ENCODE results near the gene ARID3C. TPM values are rescaled to one million over a fixed set of nuclear protein-coding genes. Genes with fewer than 3 reads are reported as not detected.

Gene ARID3C
- total RNA-seq, 2 experiments from 2014 or later: 0.25 to 0.34 TPM

DNA sequence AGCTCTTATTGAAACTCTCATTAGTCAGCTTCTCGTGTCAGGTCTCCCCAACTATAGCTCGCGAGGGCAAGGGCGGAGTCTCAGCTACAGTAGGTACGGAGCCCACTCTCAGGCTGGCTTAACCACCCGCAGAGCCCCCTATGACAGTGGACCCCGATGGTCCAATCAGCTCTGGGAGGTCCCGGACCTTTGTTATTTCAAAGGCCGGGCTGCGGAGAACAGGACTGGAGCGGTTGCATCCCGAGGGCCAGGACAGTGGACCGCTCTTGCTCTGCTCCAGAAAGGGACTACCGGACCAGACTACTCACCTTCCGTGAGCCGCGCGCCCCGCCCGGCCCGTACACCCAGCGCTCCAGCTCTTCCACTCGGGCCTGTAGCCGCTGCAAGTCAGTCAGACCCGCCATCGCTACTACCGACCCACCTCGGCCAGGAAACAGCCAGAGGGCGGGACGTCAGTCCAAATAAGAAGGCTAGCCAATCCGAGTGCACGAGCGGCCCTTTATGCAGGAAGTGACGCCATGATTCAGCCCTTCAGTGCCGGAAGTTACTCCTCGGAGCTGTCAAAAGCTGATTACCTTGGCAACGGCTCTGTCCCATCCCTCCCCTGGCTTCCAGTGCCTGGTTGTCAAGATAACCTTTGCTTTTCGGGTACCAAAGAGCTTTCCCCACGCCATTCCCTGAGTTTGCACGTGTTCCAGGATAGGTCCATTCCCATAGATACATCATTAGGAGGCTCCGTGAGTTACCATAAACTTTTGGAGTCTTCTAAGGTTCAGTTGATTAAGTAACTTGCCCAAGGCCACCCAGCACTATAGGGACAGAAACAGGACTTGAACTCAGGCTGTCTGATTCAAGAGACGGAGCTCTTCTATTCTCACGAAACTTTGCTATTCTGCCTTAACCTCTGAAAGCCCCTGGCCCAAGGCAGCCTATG, 8.5 kb downstream of the ARID3C start, which contains the start of gene DCTN3:
DCTN3 (minus strand) TSS at position 435 of the 934 bp plus-strand sequence; CDS start at position 404, 31 bp downstream.
- peaks cover 36% of the 10 kb centered on the region for H3K4me1 ChIP-seq (ENCODE audit: insufficient read depth, low read length)
- peak within 1 kb of the TSS; percentile 86 for H3K4me3 ChIP-seq (ENCODE audit: low read length)
- peaks cover 39% of the 10 kb centered on the region for H3K36me3 Mint-ChIP-seq (ENCODE audit: low read depth)
- ChIA-PET CTCF (interaction anchor here (0.8 to 2.3 kb wide), 4 partner anchors 14 to 55 kb away, joined by 3 to 12 read pairs (median 6); no protein-coding TSS in a partner anchor), POLR2A (interaction anchor here (0.7 to 2.0 kb wide), 10 partner anchors 8 to 164 kb away, joined by 3 to 46 read pairs (median 4); partner anchors contain the start of genes ARID3C, GALT, RPP25L and SIGMAR1)
- peak within 1 kb of the TSS; percentile 96 for H3K4me3 Mint-ChIP-seq
- peaks cover 33% of the 10 kb centered on the region for H3K4me1 Mint-ChIP-seq (ENCODE audit: low read depth)
- TF ChIP-seq CTCF (IDR thresholded peaks at IDR 0.05): no peak
- DNase-seq (peak; percentile 78 to 97 (median 88)), ATAC-seq (ENCODE audit: poor library complexity) (peak; percentile 97)
- no peaks in the 10 kb centered on the region for H3K9me3 Mint-ChIP-seq
- H3K27ac Mint-ChIP-seq: peak within 1 kb of the TSS; percentile 61
- peaks cover 49% of the 10 kb centered on the region for H3K27me3 Mint-ChIP-seq
- H3K36me3 ChIP-seq (ENCODE audit: insufficient read depth, low read length): peaks cover 33% of the 10 kb centered on the region
- intact Hi-C loops (cut with DNase I, micrococcal nuclease): no loop called here
- peak within 1 kb of the TSS; percentile 33 for H3K27ac ChIP-seq (ENCODE audit: low read depth in 1 of 2, low read length in 2 of 2)
- H3K9me3 ChIP-seq (ENCODE audit: control insufficient read depth in 1 of 2, insufficient read depth in 1 of 2, low read length in 2 of 2): peaks cover 0 to 19% of the 10 kb centered on the region in 2 experiments
- peaks cover 36 to 37% of the 10 kb centered on the region in 2 experiments for H3K27me3 ChIP-seq (ENCODE audit: control insufficient read depth in 1 of 2, insufficient read depth in 2 of 2, low read length in 2 of 2)

DNA sequence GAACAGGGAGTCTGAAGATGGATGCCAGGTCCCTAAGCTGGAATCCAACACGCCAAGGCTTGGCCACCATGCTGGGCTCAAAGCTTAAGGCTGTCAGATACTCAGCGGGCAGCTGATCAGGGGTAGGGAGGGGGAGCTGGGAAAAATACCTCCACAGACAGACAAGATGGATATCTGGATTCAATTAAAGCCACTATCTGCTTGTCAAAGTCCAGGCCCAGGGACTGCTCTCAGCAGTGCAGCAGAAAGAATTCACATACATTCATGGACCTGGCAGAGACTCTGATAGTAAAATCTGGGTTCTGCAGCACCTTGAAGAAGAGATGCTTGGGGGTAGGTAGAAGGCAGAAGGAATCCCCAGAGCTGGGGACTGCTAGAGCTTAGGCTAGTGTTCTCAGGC, 13.7 kb downstream of the ARID3C start:
- Mint-ChIP-seq H3K9me3 (no peaks in the 10 kb centered on the region), H3K36me3 (ENCODE audit: low read depth) (peaks cover 62% of the 10 kb centered on the region), H3K27me3 (no peaks in the 10 kb centered on the region), H3K27ac (no peak overlapping the region), H3K4me1 (ENCODE audit: low read depth) (peaks cover 35% of the 10 kb centered on the region), H3K4me3 (no peak overlapping the region)
- CTCF ChIA-PET: interaction anchor here (4.2 kb wide), 1 partner anchor 19 kb away, joined by 41 read pairs; no protein-coding TSS in a partner anchor
- H3K4me3 ChIP-seq (ENCODE audit: low read length): no peak overlapping the region
- H3K4me1 ChIP-seq (ENCODE audit: insufficient read depth, low read length): peaks cover 38% of the 10 kb centered on the region
- TF ChIP-seq CTCF (IDR thresholded peaks at IDR 0.05): no peak
- POLR2A ChIA-PET: interaction anchor here (0.7 to 1.6 kb wide), 4 partner anchors 12 to 239 kb away, joined by 3 to 4 read pairs (median 3); partner anchors contain the start of gene MYORG
- ATAC-seq (ENCODE audit: poor library complexity) (no peak), DNase-seq (no peak)
- H3K9me3 ChIP-seq (ENCODE audit: control insufficient read depth in 1 of 2, insufficient read depth in 1 of 2, low read length in 2 of 2): peaks cover 0 to 3% of the 10 kb centered on the region in 2 experiments
- H3K27me3 ChIP-seq (ENCODE audit: control insufficient read depth in 1 of 2, insufficient read depth in 2 of 2, low read length in 2 of 2): no peaks in the 10 kb centered on the region
- no peak overlapping the region for H3K27ac ChIP-seq (ENCODE audit: low read depth in 1 of 2, low read length in 2 of 2)
- intact Hi-C loops (cut with DNase I, micrococcal nuclease): loop anchor here in 1 of 2 experiments (10.0 kb wide), 1 partner anchor 570 kb away; the partner anchor contains the start of gene UBAP2
- H3K36me3 ChIP-seq (ENCODE audit: insufficient read depth, low read length): peaks cover 45% of the 10 kb centered on the region

GRCh38 chr9:34612788-34613390, 16.0 kb downstream of the ARID3C start:
- Histone ChIP-seq H3K27ac (ENCODE audit: low read depth in 1 of 2, low read length in 2 of 2) (peak overlapping the region in 1 of 2 donors; percentile 36), H3K4me3 (ENCODE audit: low read length) (peak overlapping the region; percentile 95), H3K9me3 (ENCODE audit: control insufficient read depth in 1 of 2, insufficient read depth in 1 of 2, low read length in 2 of 2) (peaks cover 0 to 3% of the 10 kb centered on the region in 2 experiments), H3K36me3 (ENCODE audit: insufficient read depth, low read length) (peaks cover 35% of the 10 kb centered on the region), H3K27me3 (ENCODE audit: control insufficient read depth in 1 of 2, insufficient read depth in 2 of 2, low read length in 2 of 2) (no peaks in the 10 kb centered on the region), H3K4me1 (ENCODE audit: insufficient read depth, low read length) (peaks cover 28% of the 10 kb centered on the region)
- H3K36me3 Mint-ChIP-seq (ENCODE audit: low read depth): peaks cover 52% of the 10 kb centered on the region
- H3K4me1 Mint-ChIP-seq (ENCODE audit: low read depth): peaks cover 24% of the 10 kb centered on the region
- no peaks in the 10 kb centered on the region for H3K9me3 Mint-ChIP-seq
- H3K27ac Mint-ChIP-seq: peak overlapping the region; percentile 40
- TF ChIP-seq CTCF (IDR thresholded peaks at IDR 0.05): peak; percentile 87
- ChIA-PET POLR2A (interaction anchor here (0.6 to 2.5 kb wide), 9 partner anchors 7 to 234 kb away, joined by 3 to 23 read pairs (median 6); partner anchors contain the start of genes DCTN3, GALT and SIGMAR1), CTCF (interaction anchor here (1.4 to 4.2 kb wide), 2 partner anchors 21 to 89 kb away, joined by 8 to 41 read pairs; no protein-coding TSS in a partner anchor)
- intact Hi-C loops (cut with DNase I, micrococcal nuclease): loop anchor here (1.0 to 10.0 kb wide), 11 partner anchors 21 to 568 kb away; partner anchors contain the start of genes DNAI1 (in 2 of the 2), FAM219A (in 2 of the 2), ENHO (in 1 of the 2) and GALT (in 1 of the 2)
- no peaks in the 10 kb centered on the region for H3K27me3 Mint-ChIP-seq
- H3K4me3 Mint-ChIP-seq: peak overlapping the region; percentile 84
- ATAC-seq (ENCODE audit: poor library complexity): peak; percentile 33
- peak; percentile 42 to 87 (median 60) for DNase-seq

Measured in CD4-positive, alpha-beta T cell (primary cell).